NCI-H2029 (cell line): ENCODE data around the gene LNX2.

Experiments used
- DNase-seq: peaks from one replicate; lab custom pipeline; 2025; lab: John Stamatoyannopoulos, UW

Gene LNX2

GRCh38 chr13:27504128-27504867, 116.0 kb downstream of the LNX2 start:
- DNase-seq, result no peak

GRCh38 chr13:27500806-27501534, 119.4 kb downstream of the LNX2 start:
- DNase-seq, result no peak

GRCh38 chr13:27497563-27498230, 122.6 kb downstream of the LNX2 start:
- no peak for DNase-seq

- DNase-seq, result no peak
Observed at GRCh38 chr13:27496536-27497273, 123.6 kb downstream of the LNX2 start.

GRCh38 chr13:27496006-27496405, 124.3 kb downstream of the LNX2 start:
- DNase-seq, result no peak
